Heart right ventricle (tissue), 16 donors: ENCODE data around the gene LGR5. TPM values are rescaled to one million over a fixed set of nuclear protein-coding genes. Genes with fewer than 3 reads are reported as not detected.

Source experiments
- ATAC-seq, 8 donors: fragments of 200-7000 bp; cut with Tn5 transposase; one replicate each; pipeline ENCODE4 v1.9.1; 2020; ENCODE audit warnings: mild to moderate bottlenecking in 8 of 8, moderate library complexity in 8 of 8, moderate number of reproducible peaks in 1 of 8
- DNase-seq, 2 donors: peaks; one replicate each; pipeline ENCODE4 v3.0.0-alpha.2; 2020
- H3K27ac ChIP-seq, 10 donors: fragments of 200-600 bp; sonication (generic) in 2 of 10; one replicate each; pipeline versions ENCODE4 v1.5.0 to v1.8.0; 2020 to 2022; ENCODE audit warnings: mild to moderate bottlenecking in 3 of 10
- H3K27me3 ChIP-seq, 7 donors: fragments of 200-600 bp; one replicate each; pipeline ENCODE4 v1.8.0; 2021 to 2022; ENCODE audit warnings: mild to moderate bottlenecking in 2 of 7
- H3K36me3 ChIP-seq, 9 donors: fragments of 200-600 bp; sonication (generic) in 1 of 9; one replicate each; pipeline versions ENCODE4 v1.5.0 to v1.8.0; 2020 to 2022; ENCODE audit warnings: mild to moderate bottlenecking in 2 of 9
- H3K4me1 ChIP-seq, 9 donors: fragments of 200-600 bp; sonication (generic) in 1 of 9; one replicate each; pipeline versions ENCODE4 v1.5.0 to v1.8.0; 2020 to 2022; ENCODE audit warnings: mild to moderate bottlenecking in 4 of 9
- H3K4me3 ChIP-seq, 10 donors: fragments of 200-600 bp; sonication (generic) in 2 of 10; one replicate each; pipeline versions ENCODE4 v1.5.0 to v1.8.0; 2020 to 2022; ENCODE audit warnings: mild to moderate bottlenecking in 7 of 10, moderate library complexity in 2 of 10
- H3K9me3 ChIP-seq, 11 donors: fragments of 200-600 bp in 10 of 11; sonication (generic) in 2 of 11; one replicate each; pipeline versions ENCODE4 v1.5.0 to v1.8.0; 2013 to 2022; ENCODE audit warnings: mild to moderate bottlenecking in 2 of 11, control low read depth in 1 of 11, moderate library complexity in 1 of 11
- CTCF ChIP-seq, 9 donors: fragments of 200-600 bp; sonication (generic) in 2 of 9; IDR thresholded peaks; one replicate each; pipeline versions ENCODE4 v1.5.0 to v1.8.0; 2021 to 2022; ENCODE audit warnings: antibody characterized with exemption in 9 of 9, mild to moderate bottlenecking in 5 of 9, moderate library complexity in 1 of 9
- WGBS, 2 donors: extraction: QIAGEN DNeasy Blood & Tissue Kit; methylation state at CpG; one replicate each; pipeline ENCODE4 v1.1.7; 2013; ENCODE audit warnings: inconsistent platforms in 1 of 2; 5-methylcytosine and 5-hydroxymethylcytosine counted together
- intact Hi-C, 10 donors: fragments of 100-400 bp; cut with DNase I; formaldehyde crosslinking; loops; one replicate each; pipeline versions ENCODE4 v1.11.1 to v1.14.2; 2022
- polyA plus RNA-seq, 2 donors: library from polyadenylated mRNA; stranded (reverse); fragments of 200-250 nt; gene quantifications; one replicate each; pipeline ENCODE4 v1.2.3, GENCODE V29; 2013
- total RNA-seq, 10 donors: library from RNA; stranded (reverse); fragmentation: NEBNext Ultra II Directional in 3 of 10; extraction: Animal tissue kit (Norgen Biotek cat#: 25700) in 3 of 10; gene quantifications; one replicate each; pipeline versions ENCODE4 v1.2.1 to v1.2.4, GENCODE V29; 2021 to 2023
- donor health status: Arrhythmogenic right ventricular cardiomyopathy.
- donor health status: ischemic (EF 13 %, LVEDD 7.1; RV severe dilation, severe dysfunction).
- donor health status: healthy with polysubstance abuse.
- donor health status: DM: no; HTN: yes; CAD: no.
- donor health status: DM: no; HTN: no; CAD: no.
- donor health status: ischemic (EF 25% LVEDD 6.9; RV normal size, moderate dysfunction).
- donor health status: ischemic (EF 25% LVEDD 5.7; RV mildly dilated, moderate dysfunction).
- donor health status: healthy.
- donor health status: DM: yes; HTN: yes; CAD: no.
- donor health status: Ischemic cardiomyopathy.
- donor health status: ischemic (EF 35%, LVEDD 5.7; RV mildly dilated, moderate dysfunction).
- donor health status: nonischemic (EF 11% LVEDD 7.7; RV severe dilation, severe dysfunction).
- donor health status: DM: yes; HTN: yes; CAD: no.
- donor health status: PGD.
- donor health status: ischemic (EF 29% LVEDD 5.4; RV normal size, mild dysfunction).
- donor health status: nonischemic (EF 23%, LVEDD 6.1; RV moderate dilation, normal function).

The LGR5 gene
- total and polyA plus RNA-seq, 12 donors, result 0.06 to 0.37 (median 0.07) TPM; not detected in 9

GRCh38 chr12:71439362-71439612 is 311 bp upstream of the LGR5 start:
- ATAC-seq, result peak in 1 of 8 donors; percentile 43
- DNase-seq, result no peak
- Histone ChIP-seq H3K4me1 (peaks cover 0 to 26% (median 14%) of the 10 kb centered on the region in 9 donors), H3K9me3 (peaks cover 0 to 25% (median 0%) of the 10 kb centered on the region in 11 donors), H3K4me3 (peak overlapping the region in 9 of 10 donors; percentile 11 to 57 (median 47)), H3K36me3 (no peaks in the 10 kb centered on the region), H3K27ac (no peak overlapping the region), H3K27me3 (peaks cover 10 to 91% (median 71%) of the 10 kb centered on the region in 7 donors)
- WGBS, 2 donors, result 0 to 1% methylated on average over 17 of the region's 17 CpGs
- intact Hi-C loops, result no loop called here
- TF ChIP-seq CTCF (IDR thresholded peaks at IDR 0.05), result no peak

- Histone ChIP-seq H3K27me3 (peaks cover 10 to 93% (median 71%) of the 10 kb centered on the region in 7 donors), H3K4me1 (peaks cover 0 to 26% (median 14%) of the 10 kb centered on the region in 9 donors), H3K36me3 (no peaks in the 10 kb centered on the region), H3K4me3 (peak overlapping the region; percentile 6 to 57 (median 46)), H3K27ac (no peak overlapping the region), H3K9me3 (peaks cover 0 to 22% (median 0%) of the 10 kb centered on the region in 11 donors)
- 1% methylated on average over 27 of the region's 27 CpGs for WGBS, 2 donors
- intact Hi-C loops, result no loop called here
- no peak for DNase-seq
- peak in 2 of 8 donors; percentile 6 to 8 for ATAC-seq
- no peak for TF ChIP-seq CTCF (IDR thresholded peaks at IDR 0.05)
Observed at GRCh38 chr12:71440345-71440762, 756 bp downstream of the LGR5 start.

GRCh38 chr12:71440763-71441748 is 1.5 kb downstream of the LGR5 start:
- Histone ChIP-seq H3K36me3 (no peaks in the 10 kb centered on the region), H3K27me3 (peaks cover 10 to 97% (median 74%) of the 10 kb centered on the region in 7 donors), H3K4me3 (peak overlapping the region in 3 of 10 donors; percentile 47 to 53 (median 50)), H3K4me1 (peaks cover 0 to 26% (median 14%) of the 10 kb centered on the region in 9 donors), H3K27ac (no peak overlapping the region), H3K9me3 (peaks cover 0 to 15% (median 0%) of the 10 kb centered on the region in 11 donors)
- ATAC-seq (no peak), DNase-seq (no peak)
- 11 to 12% methylated on average over 26 of the region's 26 CpGs for WGBS, 2 donors
- intact Hi-C loops, result no loop called here
- no peak for TF ChIP-seq CTCF (IDR thresholded peaks at IDR 0.05)

GRCh38 chr12:71441836-71442566 is 2.4 kb downstream of the LGR5 start:
- no peak for TF ChIP-seq CTCF (IDR thresholded peaks at IDR 0.05)
- H3K4me3 ChIP-seq, result no peak overlapping the region
- H3K27ac ChIP-seq, result no peak overlapping the region

More at GRCh38 chr12:71441836-71442566, 2.4 kb downstream of the LGR5 start:
- Histone ChIP-seq H3K9me3 (peaks cover 0 to 6% (median 0%) of the 10 kb centered on the region in 11 donors), H3K27me3 (peaks cover 10 to 99% (median 64%) of the 10 kb centered on the region in 7 donors), H3K4me1 (peaks cover 0 to 26% (median 14%) of the 10 kb centered on the region in 9 donors), H3K36me3 (no peaks in the 10 kb centered on the region)
- intact Hi-C loops, result no loop called here
- ATAC-seq (no peak), DNase-seq (no peak)
- 78 to 81% methylated on average over 4 of the region's 4 CpGs for WGBS, 2 donors
